GM18499 (cell line): Measurements from ENCODE around the gene LPCAT3.

Experiments
- ATAC-seq: cut with Tn5 transposase; IDR thresholded peaks from one replicate; pipeline ENCODE4 v1.9.1; 2021; ENCODE audit warnings: moderate number of reproducible peaks; ENCODE audit not compliant: insufficient read depth, unreplicated experiment

Gene LPCAT3

DNA sequence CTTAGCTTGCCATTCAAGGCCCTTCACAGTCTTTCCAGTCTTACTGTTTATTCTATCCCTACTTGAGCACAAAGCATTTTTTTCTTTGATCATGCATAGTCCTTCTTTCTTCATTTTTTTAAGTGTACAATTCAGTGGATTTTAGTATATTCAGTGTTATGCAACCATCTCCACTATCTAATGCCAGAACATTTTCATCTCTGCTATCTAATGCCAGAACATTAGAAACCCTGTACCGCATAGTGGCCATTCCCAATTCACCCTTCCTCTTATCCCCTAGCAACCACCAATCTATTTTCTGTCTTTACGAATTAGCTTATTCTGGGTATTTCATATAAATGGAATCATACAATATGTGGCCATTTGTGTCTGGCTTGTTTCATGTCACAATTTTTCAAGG lies 13.4 kb downstream of the LPCAT3 start:
- no peak for ATAC-seq

DNA sequence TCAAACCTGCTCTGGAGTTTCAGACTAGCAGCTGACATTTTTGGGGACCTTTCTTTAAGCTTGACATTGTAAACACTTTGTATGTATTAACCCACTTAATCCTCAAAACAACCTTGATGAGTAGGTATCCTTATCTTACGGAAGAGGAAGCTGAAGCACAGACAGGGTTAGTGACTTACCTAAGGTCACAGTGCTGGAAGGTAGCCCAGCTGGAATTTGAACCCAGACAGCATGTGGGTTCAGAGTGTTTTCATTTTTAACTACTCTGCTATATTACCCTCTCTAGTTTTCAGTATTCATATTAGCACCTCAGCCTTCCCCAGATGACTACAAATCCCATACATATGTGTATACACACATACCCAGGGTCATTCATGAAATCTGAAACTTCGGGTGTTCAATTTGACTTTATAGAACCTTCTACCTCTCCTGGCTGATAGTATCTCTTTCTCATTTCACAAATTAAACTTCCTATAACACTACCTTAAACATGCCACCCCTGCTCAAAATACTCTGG lies 13.9 kb downstream of the LPCAT3 start:
- ATAC-seq: no peak

DNA sequence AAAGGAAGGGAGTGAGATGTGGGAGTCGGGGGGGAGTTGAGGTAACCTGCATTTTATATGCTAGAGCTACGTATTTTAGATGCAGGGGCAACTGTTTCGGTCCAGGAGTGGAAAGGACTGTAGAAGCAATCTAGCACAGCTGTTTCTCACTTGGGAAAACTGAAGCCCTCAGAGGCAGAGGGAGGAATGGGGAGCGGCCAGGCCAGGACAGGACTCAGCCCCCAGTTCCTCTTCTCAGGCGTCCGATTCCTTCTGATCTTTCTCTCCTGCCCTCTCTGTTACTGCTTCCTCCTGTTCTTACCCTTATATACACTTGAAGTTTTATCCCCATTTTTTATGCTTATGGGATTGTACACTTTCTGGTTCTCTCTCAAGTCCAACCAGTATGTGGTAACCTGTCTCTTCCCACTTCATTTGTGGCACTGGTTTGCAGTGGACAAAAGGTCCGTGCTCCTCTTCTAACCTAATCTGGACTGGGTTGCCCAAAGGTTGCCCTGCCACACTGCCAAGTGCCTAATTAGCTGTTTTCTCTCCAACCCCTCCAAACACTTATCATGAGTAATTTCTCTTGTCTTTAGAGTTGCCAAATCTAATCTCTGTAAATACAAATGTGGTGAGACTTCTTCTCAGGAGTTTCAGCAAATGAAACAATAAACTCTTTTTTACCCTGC lies 16.2 kb downstream of the LPCAT3 start:
- ATAC-seq: no peak

DNA sequence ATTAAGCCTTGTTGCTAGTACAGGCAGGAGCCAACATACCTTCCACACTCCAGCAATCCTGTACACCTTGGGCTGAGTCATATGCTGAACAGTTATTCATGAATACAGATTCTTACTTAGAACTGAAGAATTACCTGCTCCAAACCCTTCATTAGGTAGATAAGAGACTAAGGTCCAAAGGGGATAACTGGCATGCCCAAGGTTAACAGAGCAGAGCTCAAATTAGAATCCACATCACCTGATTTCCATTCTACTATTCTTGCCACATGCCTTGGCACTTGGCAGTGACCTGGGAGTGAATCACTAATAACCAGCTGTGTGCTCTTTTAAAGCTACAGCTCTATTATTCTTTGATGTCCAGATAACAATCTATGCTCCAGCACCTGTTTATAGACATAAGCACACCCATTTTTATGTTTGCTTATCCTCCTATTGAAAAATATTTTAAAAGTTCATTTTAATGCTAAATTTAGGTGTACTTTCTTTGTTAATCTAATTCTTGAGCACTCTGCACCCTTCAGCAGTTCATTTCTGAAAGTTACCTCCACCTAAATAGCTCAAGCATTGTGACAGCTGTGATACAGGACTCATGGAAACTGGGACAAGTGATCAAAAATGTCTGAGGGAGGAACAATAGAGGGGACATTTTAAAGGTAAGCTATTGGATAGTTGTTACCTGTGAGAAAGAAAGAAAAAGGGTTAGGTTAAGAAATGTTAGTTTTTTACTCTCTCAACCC lies 19.4 kb downstream of the LPCAT3 start:
- no peak for ATAC-seq

DNA sequence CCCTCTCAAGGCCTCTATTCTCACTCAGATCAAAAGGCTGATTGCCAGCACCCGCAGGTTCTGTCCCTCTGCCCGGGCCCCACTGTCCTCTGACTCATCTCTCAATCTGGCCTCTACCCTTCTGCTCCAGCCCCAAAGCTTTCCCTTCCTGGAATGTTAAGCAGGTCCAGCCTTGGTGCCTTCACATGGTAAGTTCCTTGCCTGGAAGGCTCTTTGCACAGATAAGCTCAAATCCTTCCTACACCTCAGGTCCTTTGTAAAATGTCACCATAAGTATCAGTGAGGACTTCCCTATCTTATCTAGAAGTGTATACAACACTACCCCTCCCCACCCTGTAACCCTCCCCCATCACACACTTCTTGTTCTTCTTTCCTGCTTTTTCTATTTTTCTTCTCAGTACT lies 22.2 kb downstream of the LPCAT3 start:
- no peak for ATAC-seq

DNA sequence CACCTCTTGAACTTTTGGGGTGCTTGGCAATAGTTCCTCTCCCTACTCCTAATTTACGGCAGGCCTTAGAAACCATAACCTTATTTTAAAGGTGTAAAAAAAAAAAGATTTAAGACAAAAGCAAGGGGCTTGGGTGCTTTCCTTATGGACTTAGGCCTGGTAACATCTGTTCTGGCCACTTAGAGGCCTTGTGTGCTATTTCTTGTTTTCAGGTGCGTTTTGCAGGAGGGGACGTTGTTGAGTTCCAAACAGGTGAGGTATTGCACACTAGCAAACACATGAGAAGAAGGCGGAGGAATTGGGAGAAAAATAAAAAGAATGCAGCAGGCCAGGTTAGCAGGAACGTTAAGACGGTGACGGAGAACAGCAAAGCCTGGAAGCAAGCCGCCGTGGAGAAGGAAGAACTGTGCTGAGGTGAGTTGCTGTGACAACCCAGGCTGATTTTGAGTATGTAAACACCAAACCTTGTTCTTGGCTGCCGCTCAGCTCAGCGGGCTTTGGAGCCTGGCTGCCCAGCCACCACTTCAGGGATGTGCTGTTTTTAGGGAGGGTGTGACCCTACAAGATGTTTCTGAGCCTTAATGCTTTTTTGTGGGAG lies 30.2 kb downstream of the LPCAT3 start:
- ATAC-seq: no peak

DNA sequence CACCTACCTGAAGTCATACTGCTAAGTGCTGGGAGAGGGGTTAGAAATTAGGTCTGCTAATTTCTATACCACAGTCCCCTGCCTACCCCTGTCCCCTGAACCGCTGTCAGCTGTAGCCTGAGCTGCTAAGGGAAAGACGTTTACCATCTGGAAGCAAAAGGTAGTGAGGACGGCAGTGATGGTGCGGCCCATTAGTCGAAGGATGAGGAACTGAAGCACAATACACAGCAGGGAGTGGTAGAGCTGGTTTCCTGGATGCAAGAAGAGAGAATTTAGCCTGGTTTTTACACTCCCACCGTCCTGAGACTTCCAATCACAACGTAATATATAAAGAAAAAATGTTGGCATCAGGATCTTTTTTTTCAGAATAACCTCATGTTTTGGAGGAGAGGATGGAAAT lies 35.7 kb downstream of the LPCAT3 start:
- ATAC-seq: no peak

DNA sequence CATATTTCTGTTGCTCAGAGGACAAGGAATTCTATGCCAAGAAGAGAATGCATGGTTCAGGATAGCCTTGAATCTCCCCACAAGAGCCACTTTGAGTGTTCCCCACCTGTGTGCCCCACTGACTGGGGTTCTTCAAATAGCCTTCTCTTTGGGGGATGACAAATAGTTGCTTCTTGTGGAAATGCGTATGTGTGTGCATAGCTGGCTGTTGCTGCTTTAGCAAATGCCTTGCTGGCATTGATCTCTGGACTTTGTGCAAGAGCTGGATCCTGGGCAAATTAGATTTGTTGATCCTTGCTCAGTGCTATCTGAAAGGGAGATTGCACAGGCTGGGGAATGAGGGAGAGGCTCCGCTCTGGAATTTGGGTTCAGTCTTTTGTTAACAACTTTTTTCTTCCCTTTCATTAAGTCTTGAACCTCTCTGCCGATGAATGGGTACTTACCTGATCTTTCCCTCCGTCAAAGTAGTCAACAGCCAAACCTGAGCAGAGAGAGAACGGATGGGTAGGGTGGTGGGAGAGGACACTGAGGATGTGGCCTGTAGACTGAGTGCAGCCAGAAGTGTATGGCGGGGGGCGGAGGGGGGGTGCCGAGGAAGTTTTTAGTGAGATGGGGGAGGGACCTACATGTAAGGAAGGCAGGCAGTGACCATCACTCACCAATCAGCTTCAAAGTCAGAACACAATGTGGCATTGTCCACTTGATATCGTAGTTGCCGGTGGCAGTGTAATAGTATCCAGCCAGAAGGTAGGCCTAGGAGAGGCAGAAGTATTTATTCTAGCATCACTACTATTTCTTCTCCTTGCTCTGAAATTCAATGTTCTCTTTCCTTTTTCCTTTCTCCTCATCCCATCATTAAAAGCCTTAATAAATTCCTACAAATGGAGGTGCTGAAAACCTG lies 36.9 kb downstream of the LPCAT3 start:
- ATAC-seq: no peak

DNA sequence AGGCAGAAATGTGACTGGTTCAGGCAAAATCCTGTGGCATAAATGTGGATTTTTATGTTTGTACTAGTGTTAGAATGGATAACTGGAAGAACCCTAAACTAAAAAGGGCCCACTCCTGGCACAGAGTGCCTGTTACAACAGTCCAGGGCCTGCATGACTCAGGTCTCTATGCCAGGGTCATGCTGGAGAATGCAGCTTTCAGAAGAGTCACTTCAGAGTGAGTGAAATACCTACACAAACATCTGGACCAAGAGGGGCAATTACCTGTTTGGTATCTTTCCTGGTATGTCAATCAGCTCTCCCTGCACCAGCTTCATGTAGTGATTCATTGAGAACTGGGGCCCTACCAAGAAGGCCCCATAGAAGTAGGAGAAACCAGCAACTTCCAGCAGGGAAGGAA lies 37.5 kb downstream of the LPCAT3 start:
- ATAC-seq: no peak

DNA sequence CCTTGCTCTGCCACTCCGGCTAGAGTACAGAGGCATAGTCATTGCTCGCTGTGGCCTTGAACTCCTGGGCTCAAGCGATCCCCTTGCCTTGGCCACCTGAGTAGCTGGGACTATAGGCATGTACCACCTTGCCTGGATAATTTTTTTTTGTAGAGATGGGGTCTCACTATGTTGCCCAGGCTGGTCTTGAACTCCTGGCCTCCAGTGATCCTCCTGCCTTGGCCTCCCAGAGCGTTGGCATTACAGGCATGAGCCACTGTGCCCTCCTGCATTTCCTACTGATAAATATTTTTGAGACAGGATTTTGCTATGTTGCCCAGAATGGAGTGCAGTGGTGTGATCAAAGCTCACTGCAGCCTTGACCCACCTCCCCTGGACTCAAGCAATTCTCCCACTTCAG lies 38.2 kb downstream of the LPCAT3 start:
- no peak for ATAC-seq

DNA sequence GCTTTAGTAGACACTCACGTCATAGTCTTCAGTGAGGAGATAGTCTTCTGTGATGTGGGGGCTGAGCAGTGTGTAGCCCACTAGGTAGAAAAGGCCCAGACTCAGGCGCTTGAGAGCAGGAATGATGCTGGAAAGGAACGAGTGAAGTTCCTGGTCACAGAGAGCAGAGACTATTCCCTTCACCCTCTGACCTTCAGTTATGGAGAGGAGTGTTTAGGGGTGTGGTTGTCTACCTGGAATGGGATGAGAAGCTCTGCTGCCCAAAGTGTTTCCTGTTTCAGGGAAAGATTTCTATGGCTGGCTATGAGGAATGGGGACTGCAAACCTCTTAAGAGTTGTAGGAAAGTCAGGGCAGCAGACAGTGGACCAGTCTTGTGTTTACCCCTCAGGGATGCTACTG lies 38.8 kb downstream of the LPCAT3 start:
- no peak for ATAC-seq

DNA sequence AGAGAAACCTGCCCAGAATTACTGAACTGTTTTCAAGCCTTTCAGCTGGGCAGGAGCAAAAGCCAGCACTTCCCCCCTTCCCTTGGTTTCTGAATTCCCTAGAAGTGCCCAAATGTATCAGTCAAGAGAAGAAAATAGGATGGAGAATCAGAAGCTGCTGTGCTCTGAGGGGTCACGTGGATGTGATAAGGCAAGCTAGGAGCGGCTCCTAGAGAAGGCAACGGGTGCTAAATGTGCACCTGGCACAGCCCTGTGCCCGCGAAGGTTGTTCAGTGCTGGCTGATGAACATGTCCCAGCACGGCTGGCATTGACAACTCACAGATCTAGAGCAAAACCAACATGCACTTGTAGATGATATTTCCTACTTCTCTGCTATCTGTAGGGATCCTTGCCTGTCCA lies 39.3 kb downstream of the LPCAT3 start:
- no peak for ATAC-seq

DNA sequence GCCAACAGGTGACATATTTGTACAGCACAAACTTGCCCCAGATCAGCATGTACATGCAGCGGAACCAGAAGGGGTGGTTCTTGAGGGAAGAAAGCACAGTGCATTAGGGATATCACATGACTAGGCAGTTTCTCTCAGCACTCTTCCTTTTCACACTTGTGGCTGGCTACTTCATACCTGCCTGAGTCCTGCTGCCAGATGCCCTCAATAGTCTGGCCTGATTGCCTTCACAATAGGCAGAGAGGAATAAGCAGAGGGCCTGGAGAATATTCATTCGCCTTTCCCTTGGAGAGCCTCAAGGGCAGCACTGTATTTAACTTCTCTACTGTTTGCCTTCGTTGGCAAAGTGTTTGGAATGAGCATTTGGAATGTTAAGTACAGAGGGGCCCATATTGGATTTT lies 39.7 kb downstream of the LPCAT3 start:
- ATAC-seq: no peak

DNA sequence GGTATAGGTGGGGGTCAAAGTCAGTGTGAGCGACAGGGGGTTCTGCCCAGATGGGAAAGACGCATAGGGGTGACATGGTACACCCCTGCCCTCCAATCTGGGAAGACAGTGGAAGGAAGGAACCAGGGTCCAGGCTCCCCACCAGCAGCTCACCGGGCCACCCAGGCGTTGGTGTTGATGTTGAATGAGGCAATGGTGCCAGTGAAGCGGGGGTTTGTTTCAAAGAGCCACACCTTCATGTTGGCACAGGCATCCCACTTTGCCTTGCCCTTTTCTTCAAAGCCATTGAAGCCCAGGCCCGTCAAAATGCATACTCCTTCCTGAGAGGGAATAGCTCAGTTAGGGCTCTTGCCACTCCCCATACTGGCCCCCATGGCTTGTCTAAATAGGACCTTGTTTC lies 40.1 kb downstream of the LPCAT3 start:
- ATAC-seq: no peak

DNA sequence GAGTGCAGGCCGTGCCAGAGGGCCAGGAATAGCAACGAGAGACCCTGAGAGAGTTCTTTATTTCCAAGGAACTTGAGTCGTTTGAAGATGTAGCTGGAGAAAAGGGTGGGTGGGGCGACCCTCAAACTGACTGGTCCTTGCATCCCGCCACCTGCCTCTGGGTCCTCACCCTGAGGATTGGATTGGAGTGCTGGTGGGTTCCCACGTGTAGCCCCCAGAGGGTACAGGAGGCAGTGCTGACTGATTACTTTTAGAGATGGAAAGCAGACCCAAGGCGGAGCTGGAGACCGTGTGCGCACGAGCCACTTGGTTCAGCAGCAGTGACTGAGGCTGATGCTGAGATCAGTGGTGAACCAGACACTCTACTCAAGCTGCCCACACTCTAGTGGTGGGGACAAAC lies 40.6 kb downstream of the LPCAT3 start:
- ATAC-seq: no peak

DNA sequence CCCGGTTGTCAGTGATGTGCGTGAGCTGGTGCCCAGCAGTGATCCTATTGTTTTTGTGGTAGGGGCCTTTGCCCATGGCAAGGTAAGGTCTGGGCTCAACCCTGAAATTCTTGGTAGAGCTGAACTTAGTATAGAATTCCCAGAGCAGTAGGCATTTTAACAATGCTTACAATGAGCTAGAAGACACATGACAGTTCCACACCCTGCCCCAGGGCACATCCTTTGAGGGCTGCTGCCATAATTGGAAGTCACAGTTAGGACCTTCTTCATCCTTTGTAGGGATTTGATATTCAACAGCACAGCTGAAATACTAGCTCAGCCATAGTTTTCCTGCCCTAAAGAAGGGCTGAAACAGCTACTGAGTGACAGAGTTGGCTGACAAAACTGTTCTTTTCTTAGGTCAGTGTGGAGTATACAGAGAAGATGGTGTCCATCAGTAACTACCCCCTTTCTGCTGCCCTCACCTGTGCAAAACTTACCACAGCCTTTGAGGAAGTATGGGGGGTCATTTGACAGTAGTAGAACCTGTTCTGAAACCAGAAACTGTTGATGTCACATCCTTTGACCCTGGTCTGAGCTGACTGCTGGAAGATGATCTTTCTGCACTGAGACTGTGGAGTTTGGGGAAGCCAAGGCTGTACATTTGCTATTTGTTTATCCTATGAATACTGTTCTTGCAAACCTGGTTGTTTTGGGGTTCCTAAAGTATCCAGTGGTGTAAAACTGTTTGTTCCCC lies 42.8 kb downstream of the LPCAT3 start:
- no peak for ATAC-seq

DNA sequence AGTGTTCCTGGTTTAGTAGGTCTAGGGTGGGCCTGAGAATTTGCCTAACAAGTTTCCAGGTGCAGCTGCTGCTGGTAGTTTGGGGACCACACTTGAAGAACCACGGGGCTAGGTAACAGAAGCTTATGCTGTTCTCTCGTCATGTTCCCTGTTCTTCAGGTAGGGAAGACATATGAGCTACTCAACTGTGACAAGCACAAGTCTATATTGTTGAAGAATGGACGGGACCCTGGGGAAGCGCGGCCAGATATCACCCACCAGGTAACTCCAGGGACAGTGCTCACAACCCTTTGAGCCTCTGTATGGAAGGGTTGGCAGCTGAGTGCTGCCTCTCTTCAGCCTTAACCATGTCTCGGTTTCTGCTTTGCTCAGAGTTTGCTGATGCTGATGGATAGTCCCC lies 44.1 kb downstream of the LPCAT3 start:
- ATAC-seq: no peak

DNA sequence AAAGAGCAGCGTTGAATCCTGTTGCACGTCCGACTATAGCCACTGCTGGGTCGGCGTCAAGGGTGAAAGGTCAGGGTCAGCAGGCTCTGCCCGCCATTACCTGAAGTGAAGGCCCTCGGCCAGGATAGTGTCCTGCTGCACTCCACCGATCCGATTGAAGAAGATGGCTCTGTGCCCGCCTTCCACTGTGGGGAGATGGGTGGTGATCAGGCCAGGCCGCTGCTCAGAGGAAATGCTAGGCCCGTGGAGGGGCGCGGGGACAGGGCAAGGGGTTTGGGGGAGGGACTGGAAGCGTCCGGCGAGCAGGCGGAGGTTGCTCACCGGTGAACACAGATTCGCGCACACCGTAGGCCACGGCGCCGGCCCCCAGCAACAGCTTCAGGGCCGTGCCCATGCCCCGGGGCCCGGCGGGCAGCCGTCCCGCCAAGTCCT lies 48.2 kb downstream of the LPCAT3 start:
- ATAC-seq: no peak

DNA sequence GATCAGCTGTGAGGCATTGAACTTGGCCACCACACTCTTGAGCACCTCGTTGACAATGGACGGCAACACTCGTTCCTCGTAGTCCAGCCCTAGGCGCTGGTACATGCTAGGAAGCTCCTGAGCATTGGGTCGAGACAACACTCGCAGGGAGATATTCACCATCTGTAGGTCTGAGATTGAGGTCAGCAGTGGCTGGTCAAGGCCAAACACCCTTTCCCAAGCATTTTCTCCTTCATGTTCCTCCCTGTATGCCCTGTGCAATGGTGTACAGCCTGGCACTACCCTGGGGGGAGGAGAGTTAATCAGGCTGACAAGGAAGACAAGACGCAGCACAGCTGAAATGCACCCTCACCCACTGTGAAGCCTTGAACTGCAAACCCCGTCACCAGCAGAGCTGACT lies 49.9 kb downstream of the LPCAT3 start:
- no peak for ATAC-seq

DNA sequence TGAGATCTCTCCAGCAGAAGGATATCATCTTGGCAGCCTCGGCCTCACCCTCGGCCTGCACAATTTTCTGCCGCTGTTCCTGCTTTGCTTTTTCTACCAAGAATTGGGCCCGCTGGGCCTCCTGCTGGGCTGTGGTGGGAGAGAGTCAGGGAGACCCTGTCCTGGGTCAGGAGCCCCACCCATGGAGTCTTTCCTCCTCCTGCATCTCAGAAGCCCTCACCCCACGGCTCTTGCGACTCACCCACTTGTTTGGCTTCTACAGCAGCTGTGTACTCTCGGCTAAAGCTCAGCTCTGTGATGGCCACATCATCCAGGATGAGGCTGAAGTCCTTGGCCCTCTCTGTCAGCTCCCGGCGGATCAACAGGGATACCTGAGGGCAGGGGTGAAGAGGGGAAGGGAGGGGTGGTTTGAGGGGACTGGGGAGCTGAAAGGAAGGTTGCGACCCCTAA lies 50.6 kb downstream of the LPCAT3 start:
- no peak for ATAC-seq
